Lower lobe of right lung (tissue), 2 donors: ENCODE results near the gene CCDC3. TPM values are rescaled to one million over a fixed set of nuclear protein-coding genes. Genes with fewer than 3 reads are reported as not detected.

Source experiments
- ATAC-seq, 2 donors: fragments of 200-7000 bp; cut with Tn5 transposase; one replicate each; pipeline ENCODE4 v1.9.1; 2020 to 2022; ENCODE audit warnings: mild to moderate bottlenecking in 2 of 2, moderate library complexity in 2 of 2
- DNase-seq: peaks from one replicate; pipeline ENCODE4 v3.0.0-alpha.2; 2020
- H3K27ac ChIP-seq: fragments of 200-600 bp; one replicate; pipeline ENCODE4 v1.8.0; 2022
- H3K27me3 ChIP-seq: fragments of 200-600 bp; one replicate; pipeline ENCODE4 v1.8.0; 2022; ENCODE audit warnings: low read depth
- H3K36me3 ChIP-seq: fragments of 200-600 bp; one replicate; pipeline ENCODE4 v1.8.0; 2022; ENCODE audit warnings: mild to moderate bottlenecking
- H3K4me1 ChIP-seq: fragments of 200-600 bp; one replicate; pipeline ENCODE4 v1.8.0; 2022
- H3K4me3 ChIP-seq: fragments of 200-600 bp; one replicate; pipeline ENCODE4 v1.8.0; 2022; ENCODE audit warnings: mild to moderate bottlenecking
- H3K9me3 ChIP-seq: fragments of 200-600 bp; one replicate; pipeline ENCODE4 v1.8.0; 2022
- intact Hi-C: fragments of 100-400 bp; cut with DNase I; formaldehyde crosslinking; loops from one replicate; pipeline ENCODE4 v1.11.0; 2022
- total RNA-seq: library from RNA; stranded (reverse); fragmentation: NEBNext Ultra II Directional; extraction: Animal tissue kit (Norgen Biotek cat#: 25700); gene quantifications from one replicate; pipeline ENCODE4 v1.2.1, GENCODE V29; 2021
- TF ChIP-seq, protein P1 (sequence below): fragments of 200-600 bp; IDR thresholded peaks from one replicate; pipeline ENCODE4 v1.8.0; 2022; ENCODE audit warnings: antibody characterized with exemption, mild to moderate bottlenecking
- donor health status: DM: no; HTN: yes; CAD: no; lungs with severe emphysema.

The CCDC3 gene
- total RNA-seq, 1 donor from 2014 or later, result 10.5 TPM

DNA sequence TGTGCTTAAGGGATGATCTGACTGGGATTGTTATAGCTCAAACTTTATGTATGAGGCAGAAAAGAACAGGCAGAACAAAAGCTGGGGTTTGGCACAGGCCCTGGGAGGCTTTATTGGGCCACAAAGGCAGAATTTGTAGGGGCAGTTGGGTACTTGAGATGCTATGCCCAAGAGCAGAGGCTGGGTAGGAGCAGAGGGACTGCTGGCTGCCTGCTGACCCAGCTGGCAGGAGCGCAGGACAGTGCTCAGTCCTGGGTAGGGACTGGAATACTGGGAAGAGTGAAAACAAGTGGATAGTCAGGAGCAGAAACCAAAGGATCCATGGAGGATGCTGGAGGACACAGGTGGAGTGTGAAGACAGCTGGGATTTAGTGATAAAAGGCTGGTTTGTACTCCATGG lies 75.7 kb downstream of the CCDC3 start:
- ATAC-seq, result no peak
- TF ChIP-seq, protein P1, sequence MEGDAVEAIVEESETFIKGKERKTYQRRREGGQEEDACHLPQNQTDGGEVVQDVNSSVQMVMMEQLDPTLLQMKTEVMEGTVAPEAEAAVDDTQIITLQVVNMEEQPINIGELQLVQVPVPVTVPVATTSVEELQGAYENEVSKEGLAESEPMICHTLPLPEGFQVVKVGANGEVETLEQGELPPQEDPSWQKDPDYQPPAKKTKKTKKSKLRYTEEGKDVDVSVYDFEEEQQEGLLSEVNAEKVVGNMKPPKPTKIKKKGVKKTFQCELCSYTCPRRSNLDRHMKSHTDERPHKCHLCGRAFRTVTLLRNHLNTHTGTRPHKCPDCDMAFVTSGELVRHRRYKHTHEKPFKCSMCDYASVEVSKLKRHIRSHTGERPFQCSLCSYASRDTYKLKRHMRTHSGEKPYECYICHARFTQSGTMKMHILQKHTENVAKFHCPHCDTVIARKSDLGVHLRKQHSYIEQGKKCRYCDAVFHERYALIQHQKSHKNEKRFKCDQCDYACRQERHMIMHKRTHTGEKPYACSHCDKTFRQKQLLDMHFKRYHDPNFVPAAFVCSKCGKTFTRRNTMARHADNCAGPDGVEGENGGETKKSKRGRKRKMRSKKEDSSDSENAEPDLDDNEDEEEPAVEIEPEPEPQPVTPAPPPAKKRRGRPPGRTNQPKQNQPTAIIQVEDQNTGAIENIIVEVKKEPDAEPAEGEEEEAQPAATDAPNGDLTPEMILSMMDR, result no peak
- DNase-seq, result no peak

DNA sequence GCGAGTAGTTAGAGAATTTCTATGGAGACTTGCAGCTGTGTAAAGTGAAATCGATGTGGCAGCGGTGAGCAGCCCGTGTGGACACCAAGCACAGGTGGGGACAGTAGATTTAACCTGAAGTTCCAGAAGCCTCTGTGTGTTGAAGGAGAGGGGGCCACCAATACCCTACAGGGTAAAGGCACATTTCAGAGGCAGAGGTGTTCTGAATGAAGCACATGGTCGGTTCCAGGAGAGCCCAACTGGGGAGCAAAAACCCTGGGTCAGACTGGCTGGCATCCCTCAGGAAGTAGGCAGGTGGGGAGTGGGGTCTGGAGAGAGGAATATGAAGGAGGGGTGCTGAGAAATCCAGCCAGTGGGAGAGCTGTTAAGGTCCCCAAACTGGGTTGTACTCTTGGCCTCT lies 76.6 kb downstream of the CCDC3 start:
- Histone ChIP-seq H3K4me3 (no peak overlapping the region), H3K9me3 (no peaks in the 10 kb centered on the region), H3K27ac (no peak overlapping the region), H3K36me3 (no peaks in the 10 kb centered on the region), H3K27me3 (no peaks in the 10 kb centered on the region), H3K4me1 (no peaks in the 10 kb centered on the region)
- DNase-seq (no peak), ATAC-seq (no peak)
- intact Hi-C loops, result no loop called here
- TF ChIP-seq, protein P1, result no peak

More for the DNA sequence above, 75.7 kb downstream of the CCDC3 start:
- H3K9me3 ChIP-seq, result no peaks in the 10 kb centered on the region
- no peaks in the 10 kb centered on the region for H3K4me1 ChIP-seq
- H3K4me3 ChIP-seq, result no peak overlapping the region
- no peaks in the 10 kb centered on the region for H3K27me3 ChIP-seq
- no peaks in the 10 kb centered on the region for H3K36me3 ChIP-seq
- intact Hi-C loops, result no loop called here
- no peak overlapping the region for H3K27ac ChIP-seq

DNA sequence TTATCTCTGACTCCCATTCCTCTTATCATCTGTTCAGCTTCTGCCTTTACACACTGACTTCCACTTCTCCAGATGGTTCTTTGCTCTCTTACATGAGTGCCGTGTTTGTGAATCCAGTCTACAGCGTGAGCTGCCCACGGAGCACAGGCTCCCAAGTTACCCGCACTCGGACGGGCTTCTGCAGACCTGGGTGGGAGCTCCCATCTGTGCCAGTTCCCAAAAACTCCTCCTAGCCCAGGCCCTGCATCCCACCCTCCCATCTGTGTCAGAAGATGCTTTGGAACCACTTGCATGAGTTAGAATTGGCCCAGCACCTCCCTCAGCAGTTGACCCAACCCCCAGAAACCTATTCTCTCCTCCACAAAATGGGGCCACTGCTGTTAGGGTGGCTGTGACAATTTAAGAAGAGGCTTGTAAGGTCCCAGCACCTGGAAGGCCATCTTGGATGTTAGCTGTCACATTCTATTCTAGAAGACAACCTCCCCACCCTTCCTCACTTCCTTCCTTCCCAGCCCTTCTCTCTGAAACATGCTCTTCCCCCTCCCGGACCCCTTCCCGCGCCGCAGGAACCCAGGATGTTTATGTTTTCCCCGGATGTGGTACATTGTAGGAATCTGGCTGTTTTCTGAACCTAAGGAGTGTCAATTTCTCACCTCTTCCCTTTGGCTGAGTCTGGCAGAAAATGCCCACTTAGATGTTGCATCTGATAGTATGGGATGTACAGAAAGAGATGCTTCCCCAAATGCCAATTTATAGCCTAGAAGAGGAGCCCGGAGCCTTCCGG lies 79.2 kb downstream of the CCDC3 start:
- DNase-seq (no peak), ATAC-seq (no peak)
- Histone ChIP-seq H3K36me3 (no peaks in the 10 kb centered on the region), H3K4me3 (no peak overlapping the region), H3K27ac (no peak overlapping the region), H3K27me3 (no peaks in the 10 kb centered on the region), H3K4me1 (no peaks in the 10 kb centered on the region), H3K9me3 (no peaks in the 10 kb centered on the region)
- TF ChIP-seq, protein P1, result no peak
- intact Hi-C loops, result no loop called here

DNA sequence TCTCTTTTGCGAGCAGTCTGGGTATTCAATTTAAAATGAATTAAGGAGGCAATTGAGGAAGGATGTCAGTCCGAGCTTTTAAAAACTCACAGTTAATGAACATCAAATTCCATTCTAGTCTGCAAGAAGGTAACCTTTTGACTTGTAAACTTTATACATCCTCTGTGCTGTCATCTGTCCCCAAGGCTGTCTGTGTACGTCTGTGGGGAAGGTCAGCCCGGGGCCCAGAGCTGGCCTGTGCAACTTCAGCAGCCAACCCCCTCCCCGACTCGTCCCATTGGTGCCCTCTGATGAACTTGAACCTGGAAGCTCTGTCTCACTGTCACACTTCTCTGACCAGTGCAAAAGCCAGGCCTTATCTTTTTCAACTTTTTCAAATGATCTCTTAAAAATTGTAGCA lies 80.3 kb downstream of the CCDC3 start:
- no peaks in the 10 kb centered on the region for H3K9me3 ChIP-seq

DNA sequence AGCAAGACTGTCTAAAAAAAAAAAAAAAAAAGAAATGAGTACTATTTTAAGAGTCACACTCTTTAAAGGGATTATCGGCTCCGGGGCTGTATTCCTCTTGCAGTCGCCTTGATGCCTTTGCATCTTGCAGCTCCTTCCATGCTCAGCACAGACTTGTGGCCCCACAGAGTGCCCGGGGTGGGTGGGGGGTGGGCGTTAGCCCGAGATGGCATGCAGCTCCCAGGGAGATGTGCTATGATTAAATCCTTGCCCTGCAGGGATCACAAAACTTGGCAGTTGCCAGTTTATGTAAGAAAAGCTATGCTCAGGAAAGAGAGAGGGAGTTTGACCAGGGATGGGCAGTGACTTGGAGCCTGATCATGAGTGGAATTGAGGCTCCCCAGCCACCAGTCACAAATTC lies 81.9 kb downstream of the CCDC3 start:
- Histone ChIP-seq H3K9me3 (no peaks in the 10 kb centered on the region), H3K36me3 (no peaks in the 10 kb centered on the region), H3K27ac (no peak overlapping the region), H3K4me3 (no peak overlapping the region), H3K4me1 (no peaks in the 10 kb centered on the region), H3K27me3 (no peaks in the 10 kb centered on the region)
- DNase-seq (no peak), ATAC-seq (no peak)
- TF ChIP-seq, protein P1, result no peak
- intact Hi-C loops, result no loop called here

More for the DNA sequence above, 80.3 kb downstream of the CCDC3 start:
- H3K4me3 ChIP-seq, result no peak overlapping the region
- no peak overlapping the region for H3K27ac ChIP-seq
- H3K36me3 ChIP-seq, result no peaks in the 10 kb centered on the region
- H3K4me1 ChIP-seq, result no peaks in the 10 kb centered on the region
- intact Hi-C loops, result no loop called here
- TF ChIP-seq, protein P1, result no peak
- no peaks in the 10 kb centered on the region for H3K27me3 ChIP-seq
- DNase-seq (no peak), ATAC-seq (peak in 1 of 2 donors; percentile 44)
